ENCODE data around the gene HRH1.
A peak's percentile ranks its signal among the peaks of the same experiment; 100 is the strongest.

HRH1 gene

GRCh38 chr3:11220230-11220629 is 65.9 kb downstream of the HRH1 start:
- peaks cover 8% of the 10 kb centered on the region for H3K4me1 ChIP-seq (ENCODE audit: control insufficient read depth, insufficient read depth, low read length)
- no peaks in the 10 kb centered on the region for H3K36me3 ChIP-seq (ENCODE audit: control insufficient read depth, insufficient read depth, low read length)
- H3K4me3 ChIP-seq (ENCODE audit: low read length), result no peak overlapping the region
- H3K9me3 ChIP-seq (ENCODE audit: control insufficient read depth, low read length), result no peaks in the 10 kb centered on the region
- H3K27me3 ChIP-seq (ENCODE audit: control insufficient read depth, insufficient read depth, low read length), result no peaks in the 10 kb centered on the region
- H3K9ac ChIP-seq (ENCODE audit: low read length), result no peak overlapping the region

GRCh38 chr3:11221818-11222415 is 67.6 kb downstream of the HRH1 start:
- Histone ChIP-seq H3K4me1 (ENCODE audit: control insufficient read depth, insufficient read depth, low read length) (peaks cover 11% of the 10 kb centered on the region), H3K9ac (ENCODE audit: low read length) (no peak overlapping the region), H3K27me3 (ENCODE audit: control insufficient read depth, insufficient read depth, low read length) (no peaks in the 10 kb centered on the region), H3K4me3 (ENCODE audit: low read length) (no peak overlapping the region), H3K36me3 (ENCODE audit: control insufficient read depth, insufficient read depth, low read length) (no peaks in the 10 kb centered on the region), H3K9me3 (ENCODE audit: control insufficient read depth, low read length) (no peaks in the 10 kb centered on the region)

GRCh38 chr3:11224010-11224409 is 69.7 kb downstream of the HRH1 start:
- H3K9me3 ChIP-seq (ENCODE audit: control insufficient read depth, low read length), result no peaks in the 10 kb centered on the region
- H3K9ac ChIP-seq (ENCODE audit: low read length), result no peak overlapping the region
- H3K4me1 ChIP-seq (ENCODE audit: control insufficient read depth, insufficient read depth, low read length), result peaks cover 15% of the 10 kb centered on the region
- no peak overlapping the region for H3K4me3 ChIP-seq (ENCODE audit: low read length)
- H3K36me3 ChIP-seq (ENCODE audit: control insufficient read depth, insufficient read depth, low read length), result no peaks in the 10 kb centered on the region
- H3K27me3 ChIP-seq (ENCODE audit: control insufficient read depth, insufficient read depth, low read length), result no peaks in the 10 kb centered on the region

GRCh38 chr3:11224870-11225229 is 70.6 kb downstream of the HRH1 start:
- no peaks in the 10 kb centered on the region for H3K27me3 ChIP-seq (ENCODE audit: control insufficient read depth, insufficient read depth, low read length)
- H3K9ac ChIP-seq (ENCODE audit: low read length), result peak overlapping the region; percentile 66
- no peaks in the 10 kb centered on the region for H3K9me3 ChIP-seq (ENCODE audit: control insufficient read depth, low read length)
- H3K36me3 ChIP-seq (ENCODE audit: control insufficient read depth, insufficient read depth, low read length), result no peaks in the 10 kb centered on the region
- peak overlapping the region; percentile 52 for H3K4me3 ChIP-seq (ENCODE audit: low read length)
- peaks cover 15% of the 10 kb centered on the region for H3K4me1 ChIP-seq (ENCODE audit: control insufficient read depth, insufficient read depth, low read length)

- peak overlapping the region; percentile 52 for H3K4me3 ChIP-seq (ENCODE audit: low read length)
- peaks cover 15% of the 10 kb centered on the region for H3K4me1 ChIP-seq (ENCODE audit: control insufficient read depth, insufficient read depth, low read length)
- H3K27me3 ChIP-seq (ENCODE audit: control insufficient read depth, insufficient read depth, low read length), result no peaks in the 10 kb centered on the region
- H3K9ac ChIP-seq (ENCODE audit: low read length), result peak overlapping the region; percentile 66
- H3K36me3 ChIP-seq (ENCODE audit: control insufficient read depth, insufficient read depth, low read length), result no peaks in the 10 kb centered on the region
- H3K9me3 ChIP-seq (ENCODE audit: control insufficient read depth, low read length), result no peaks in the 10 kb centered on the region
Measured at GRCh38 chr3:11226042-11226370, 71.7 kb downstream of the HRH1 start.

GRCh38 chr3:11228041-11228440 is 73.7 kb downstream of the HRH1 start:
- Histone ChIP-seq H3K4me3 (ENCODE audit: low read length) (no peak overlapping the region), H3K9me3 (ENCODE audit: control insufficient read depth, low read length) (no peaks in the 10 kb centered on the region), H3K9ac (ENCODE audit: low read length) (no peak overlapping the region), H3K36me3 (ENCODE audit: control insufficient read depth, insufficient read depth, low read length) (no peaks in the 10 kb centered on the region), H3K4me1 (ENCODE audit: control insufficient read depth, insufficient read depth, low read length) (peaks cover 15% of the 10 kb centered on the region), H3K27me3 (ENCODE audit: control insufficient read depth, insufficient read depth, low read length) (no peaks in the 10 kb centered on the region)

GRCh38 chr3:11230125-11230524 is 75.8 kb downstream of the HRH1 start:
- Histone ChIP-seq H3K4me1 (ENCODE audit: control insufficient read depth, insufficient read depth, low read length) (peaks cover 7% of the 10 kb centered on the region), H3K36me3 (ENCODE audit: control insufficient read depth, insufficient read depth, low read length) (no peaks in the 10 kb centered on the region), H3K27me3 (ENCODE audit: control insufficient read depth, insufficient read depth, low read length) (no peaks in the 10 kb centered on the region), H3K4me3 (ENCODE audit: low read length) (no peak overlapping the region), H3K9me3 (ENCODE audit: control insufficient read depth, low read length) (no peaks in the 10 kb centered on the region), H3K9ac (ENCODE audit: low read length) (no peak overlapping the region)

- no peak overlapping the region for H3K9ac ChIP-seq (ENCODE audit: low read length)
- no peaks in the 10 kb centered on the region for H3K9me3 ChIP-seq (ENCODE audit: control insufficient read depth, low read length)
- H3K4me1 ChIP-seq (ENCODE audit: control insufficient read depth, insufficient read depth, low read length), result peaks cover 7% of the 10 kb centered on the region
- H3K4me3 ChIP-seq (ENCODE audit: low read length), result no peak overlapping the region
- H3K27me3 ChIP-seq (ENCODE audit: control insufficient read depth, insufficient read depth, low read length), result no peaks in the 10 kb centered on the region
- no peaks in the 10 kb centered on the region for H3K36me3 ChIP-seq (ENCODE audit: control insufficient read depth, insufficient read depth, low read length)
Measured at GRCh38 chr3:11230832-11231231, 76.5 kb downstream of the HRH1 start.

GRCh38 chr3:11235385-11235784 is 81.1 kb downstream of the HRH1 start:
- Histone ChIP-seq H3K4me1 (ENCODE audit: control insufficient read depth, insufficient read depth, low read length) (no peaks in the 10 kb centered on the region), H3K36me3 (ENCODE audit: control insufficient read depth, insufficient read depth, low read length) (no peaks in the 10 kb centered on the region), H3K9ac (ENCODE audit: low read length) (no peak overlapping the region), H3K9me3 (ENCODE audit: control insufficient read depth, low read length) (no peaks in the 10 kb centered on the region), H3K4me3 (ENCODE audit: low read length) (no peak overlapping the region), H3K27me3 (ENCODE audit: control insufficient read depth, insufficient read depth, low read length) (no peaks in the 10 kb centered on the region)

GRCh38 chr3:11236588-11237461 is 82.5 kb downstream of the HRH1 start:
- Histone ChIP-seq H3K9me3 (ENCODE audit: control insufficient read depth, low read length) (no peaks in the 10 kb centered on the region), H3K4me3 (ENCODE audit: low read length) (no peak overlapping the region), H3K9ac (ENCODE audit: low read length) (no peak overlapping the region), H3K4me1 (ENCODE audit: control insufficient read depth, insufficient read depth, low read length) (no peaks in the 10 kb centered on the region), H3K36me3 (ENCODE audit: control insufficient read depth, insufficient read depth, low read length) (no peaks in the 10 kb centered on the region), H3K27me3 (ENCODE audit: control insufficient read depth, insufficient read depth, low read length) (no peaks in the 10 kb centered on the region)

- Histone ChIP-seq H3K27me3 (ENCODE audit: control insufficient read depth, insufficient read depth, low read length) (no peaks in the 10 kb centered on the region), H3K4me3 (ENCODE audit: low read length) (no peak overlapping the region), H3K9me3 (ENCODE audit: control insufficient read depth, low read length) (no peaks in the 10 kb centered on the region), H3K4me1 (ENCODE audit: control insufficient read depth, insufficient read depth, low read length) (no peaks in the 10 kb centered on the region), H3K9ac (ENCODE audit: low read length) (no peak overlapping the region), H3K36me3 (ENCODE audit: control insufficient read depth, insufficient read depth, low read length) (no peaks in the 10 kb centered on the region)
Measured at GRCh38 chr3:11238060-11238459, 83.8 kb downstream of the HRH1 start.

GRCh38 chr3:11238880-11239279 is 84.6 kb downstream of the HRH1 start:
- no peaks in the 10 kb centered on the region for H3K36me3 ChIP-seq (ENCODE audit: control insufficient read depth, insufficient read depth, low read length)
- no peaks in the 10 kb centered on the region for H3K9me3 ChIP-seq (ENCODE audit: control insufficient read depth, low read length)
- H3K4me1 ChIP-seq (ENCODE audit: control insufficient read depth, insufficient read depth, low read length), result no peaks in the 10 kb centered on the region
- no peaks in the 10 kb centered on the region for H3K27me3 ChIP-seq (ENCODE audit: control insufficient read depth, insufficient read depth, low read length)
- no peak overlapping the region for H3K4me3 ChIP-seq (ENCODE audit: low read length)
- H3K9ac ChIP-seq (ENCODE audit: low read length), result no peak overlapping the region

Measured in mucosa of stomach (tissue), 1 donor.